CD4-positive, alpha-beta memory T cell (primary cell): Measurements from ENCODE around the gene CAPZB. TPM values are rescaled to one million over a fixed set of nuclear protein-coding genes. Genes with fewer than 3 reads are reported as not detected.

Source experiments
- CTCF ChIA-PET: fragments of 350-600 bp; sonication (Branson Sonifier 250); formaldehyde crosslinking; loops from one replicate; lab custom pipeline; 2021; ENCODE audit warnings: inconsistent platforms; ENCODE audit not compliant: partially characterized antibody; lab: Charles Lee
- POLR2A ChIA-PET: fragments of 350-600 bp; sonication (Branson Sonifier 250); formaldehyde crosslinking; loops from one replicate; lab custom pipeline; 2021; ENCODE audit not compliant: partially characterized antibody; lab: Charles Lee
- DNase-seq, 5 donors: peaks; one replicate each; pipeline versions ENCODE4 v3.0.0 to v3.0.0-alpha.2; 2020 to 2022; ENCODE audit warnings: mixed read lengths in 1 of 5
- H3K27ac ChIP-seq: one replicate; pipeline ENCODE4 v1.7.0; 2013; ENCODE audit warnings: low read depth, low read length
- H3K27me3 ChIP-seq: 2 replicates; pipeline ENCODE4 v1.7.0; 2013; ENCODE audit warnings: mild to moderate bottlenecking, low read length, moderate library complexity; ENCODE audit not compliant: insufficient read depth
- H3K36me3 ChIP-seq: 2 replicates; pipeline ENCODE4 v1.7.0; 2013; ENCODE audit warnings: mild to moderate bottlenecking, low read length, moderate library complexity; ENCODE audit not compliant: insufficient read depth
- H3K4me1 ChIP-seq: 2 replicates; pipeline ENCODE4 v1.7.0; 2013; ENCODE audit warnings: mild to moderate bottlenecking, low read length, moderate library complexity; ENCODE audit not compliant: insufficient read depth
- H3K4me3 ChIP-seq, 2 donors: one replicate each; pipeline ENCODE4 v1.7.0; 2013; ENCODE audit warnings: low read length in 2 of 2, mild to moderate bottlenecking in 1 of 2
- H3K9me3 ChIP-seq, 2 donors: one replicate each; pipeline ENCODE4 v1.7.0; 2013; ENCODE audit warnings: low read length in 2 of 2, control low read depth in 1 of 2; ENCODE audit not compliant: control insufficient read depth in 1 of 2
- H3K27ac Mint-ChIP-seq, 7 donors: one replicate each; pipeline ENCODE4 v1.8.0; 2020 to 2021; ENCODE audit warnings: mixed read lengths in 7 of 7, mild to moderate bottlenecking in 6 of 7, inconsistent platforms in 3 of 7, moderate library complexity in 3 of 7
- H3K27me3 Mint-ChIP-seq, 2 donors: one replicate each; pipeline ENCODE4 v1.8.0; 2020 to 2021; ENCODE audit warnings: mixed read lengths in 2 of 2
- H3K36me3 Mint-ChIP-seq, 2 donors: one replicate each; pipeline ENCODE4 v1.8.0; 2020 to 2021; ENCODE audit warnings: mixed read lengths in 2 of 2, inconsistent platforms in 1 of 2, mild to moderate bottlenecking in 1 of 2
- H3K4me1 Mint-ChIP-seq, 4 donors: one replicate each; pipeline ENCODE4 v1.8.0; 2020 to 2021; ENCODE audit warnings: mixed read lengths in 4 of 4, mild to moderate bottlenecking in 1 of 4
- H3K4me3 Mint-ChIP-seq, 8 donors: one replicate each; pipeline ENCODE4 v1.8.0; 2020 to 2021; ENCODE audit warnings: mixed read lengths in 8 of 8, mild to moderate bottlenecking in 7 of 8, moderate library complexity in 6 of 8, inconsistent platforms in 3 of 8
- H3K9me3 Mint-ChIP-seq, 8 donors: one replicate each; pipeline ENCODE4 v1.8.0; 2020 to 2021; ENCODE audit warnings: mixed read lengths in 8 of 8, mild to moderate bottlenecking in 5 of 8, inconsistent platforms in 3 of 8, moderate library complexity in 1 of 8
- intact Hi-C: fragments of 100-400 bp; cut with micrococcal nuclease; formaldehyde crosslinking; loops from one replicate; pipeline ENCODE4 v1.15.1; 2023
- polyA plus RNA-seq, 2 donors: library from polyadenylated mRNA; unstranded; fragments of 300-500 nt; fragmentation: Illumina TruSeq; gene quantifications; one replicate each; pipeline ENCODE4 v1.2.3, GENCODE V29; 2021
- total RNA-seq, 2 experiments: library from RNA; stranded (reverse); gene quantifications; one replicate each; pipeline ENCODE4 v1.2.3, GENCODE V29; 2021

CAPZB gene
- total and polyA plus RNA-seq, 4 experiments from 2014 or later = 244 to 602 (median 346) TPM

GRCh38 chr1:19405195-19405760, 80.1 kb downstream of the CAPZB start:
- H3K9me3 Mint-ChIP-seq = peaks cover 0 to 4% (median 0%) of the 10 kb centered on the region in 8 donors
- no peak for DNase-seq
- H3K36me3 Mint-ChIP-seq = peaks cover 23 to 51% of the 10 kb centered on the region in 2 donors
- no peaks in the 10 kb centered on the region for H3K27me3 ChIP-seq
- H3K4me1 Mint-ChIP-seq = peaks cover 56 to 94% (median 75%) of the 10 kb centered on the region in 4 donors
- H3K27ac Mint-ChIP-seq = peak overlapping the region; percentile 38 to 73 (median 59)
- no peaks in the 10 kb centered on the region for H3K9me3 ChIP-seq
- ChIA-PET CTCF (interaction anchor here (0.7 to 1.7 kb wide), 9 partner anchors 8 to 257 kb away, joined by 3 to 5 read pairs (median 4); no protein-coding TSS in a partner anchor), POLR2A (no interaction called here)
- H3K4me3 ChIP-seq = no peak overlapping the region
- intact Hi-C loops = no loop called here
- peak overlapping the region in 3 of 8 donors; percentile 11 to 25 (median 23) for H3K4me3 Mint-ChIP-seq
- no peak overlapping the region for H3K27ac ChIP-seq
- peaks cover 73% of the 10 kb centered on the region for H3K4me1 ChIP-seq
- no peaks in the 10 kb centered on the region for H3K27me3 Mint-ChIP-seq
- H3K36me3 ChIP-seq = peaks cover 20% of the 10 kb centered on the region

GRCh38 chr1:19404748-19405147, 80.6 kb downstream of the CAPZB start:
- no peaks in the 10 kb centered on the region for H3K27me3 ChIP-seq
- H3K36me3 ChIP-seq = peaks cover 19% of the 10 kb centered on the region
- CTCF ChIA-PET = interaction anchor here (1.3 to 1.6 kb wide), 4 partner anchors 8 to 247 kb away, joined by 3 to 5 read pairs (median 4); no protein-coding TSS in a partner anchor
- no peak overlapping the region for H3K4me3 ChIP-seq
- intact Hi-C loops = no loop called here
- no peak overlapping the region for H3K27ac ChIP-seq
- Mint-ChIP-seq H3K36me3 (peaks cover 23 to 51% of the 10 kb centered on the region in 2 donors), H3K27ac (peak overlapping the region in 4 of 7 donors; percentile 9 to 73 (median 60)), H3K9me3 (peaks cover 0 to 4% (median 0%) of the 10 kb centered on the region in 8 donors), H3K4me1 (peaks cover 59 to 94% (median 75%) of the 10 kb centered on the region in 4 donors), H3K27me3 (no peaks in the 10 kb centered on the region), H3K4me3 (no peak overlapping the region)
- POLR2A ChIA-PET = no interaction called here
- DNase-seq = no peak
- H3K4me1 ChIP-seq = peaks cover 73% of the 10 kb centered on the region
- H3K9me3 ChIP-seq = no peaks in the 10 kb centered on the region

- peaks cover 60 to 92% (median 76%) of the 10 kb centered on the region in 4 donors for H3K4me1 Mint-ChIP-seq
- H3K4me1 ChIP-seq = peaks cover 75% of the 10 kb centered on the region
- ChIA-PET POLR2A (interaction anchor here (0.6 kb wide), 1 partner anchor 471 kb away, joined by 4 read pairs; no protein-coding TSS in a partner anchor), CTCF (interaction anchor here (0.8 to 2.4 kb wide), 3 partner anchors 10 to 246 kb away, joined by 3 to 7 read pairs (median 5); no protein-coding TSS in a partner anchor)
- H3K9me3 ChIP-seq = no peaks in the 10 kb centered on the region
- peaks cover 12% of the 10 kb centered on the region for H3K36me3 ChIP-seq
- peak overlapping the region in 1 of 8 donors; percentile 51 for H3K4me3 Mint-ChIP-seq
- intact Hi-C loops = no loop called here
- DNase-seq = no peak
- H3K27ac Mint-ChIP-seq = peak overlapping the region in 5 of 7 donors; percentile 12 to 81 (median 72)
- H3K4me3 ChIP-seq = no peak overlapping the region
- H3K36me3 Mint-ChIP-seq = peaks cover 31 to 54% of the 10 kb centered on the region in 2 donors
- no peaks in the 10 kb centered on the region for H3K27me3 Mint-ChIP-seq
- H3K9me3 Mint-ChIP-seq = peaks cover 0 to 4% (median 0%) of the 10 kb centered on the region in 8 donors
- H3K27me3 ChIP-seq = no peaks in the 10 kb centered on the region
- H3K27ac ChIP-seq = no peak overlapping the region
Measured at GRCh38 chr1:19403256-19403655, 82.1 kb downstream of the CAPZB start.

- DNase-seq = no peak
- Histone ChIP-seq H3K9me3 (no peaks in the 10 kb centered on the region), H3K27me3 (no peaks in the 10 kb centered on the region), H3K36me3 (peaks cover 8% of the 10 kb centered on the region), H3K4me3 (no peak overlapping the region), H3K4me1 (peaks cover 74% of the 10 kb centered on the region), H3K27ac (no peak overlapping the region)
- Mint-ChIP-seq H3K36me3 (peaks cover 31 to 59% of the 10 kb centered on the region in 2 donors), H3K27ac (peak overlapping the region; percentile 31 to 81 (median 56)), H3K27me3 (no peaks in the 10 kb centered on the region), H3K9me3 (peaks cover 0 to 4% (median 0%) of the 10 kb centered on the region in 8 donors), H3K4me3 (no peak overlapping the region), H3K4me1 (peaks cover 57 to 92% (median 78%) of the 10 kb centered on the region in 4 donors)
- ChIA-PET POLR2A (no interaction called here), CTCF (interaction anchor here (1.1 to 2.4 kb wide), 3 partner anchors 9 to 258 kb away, joined by 3 to 7 read pairs (median 5); no protein-coding TSS in a partner anchor)
- intact Hi-C loops = no loop called here
Measured at GRCh38 chr1:19402031-19402813, 83.1 kb downstream of the CAPZB start.

- POLR2A ChIA-PET = interaction anchor here (1.1 kb wide), 1 partner anchor 10 kb away, joined by 3 read pairs; no protein-coding TSS in a partner anchor
- intact Hi-C loops = no loop called here
- H3K36me3 ChIP-seq = peaks cover 3% of the 10 kb centered on the region
- no peak overlapping the region for H3K4me3 ChIP-seq
- no peak for DNase-seq
- H3K27ac Mint-ChIP-seq = peak overlapping the region in 5 of 7 donors; percentile 40 to 78 (median 74)
- no peaks in the 10 kb centered on the region for H3K9me3 ChIP-seq
- no peaks in the 10 kb centered on the region for H3K27me3 Mint-ChIP-seq
- no peak overlapping the region for H3K4me3 Mint-ChIP-seq
- CTCF ChIA-PET = interaction anchor here (1.0 to 2.4 kb wide), 4 partner anchors 8 to 259 kb away, joined by 3 to 7 read pairs (median 6); no protein-coding TSS in a partner anchor
- peaks cover 55 to 89% (median 75%) of the 10 kb centered on the region in 4 donors for H3K4me1 Mint-ChIP-seq
- H3K27me3 ChIP-seq = no peaks in the 10 kb centered on the region
- peaks cover 0 to 5% (median 0%) of the 10 kb centered on the region in 8 donors for H3K9me3 Mint-ChIP-seq
- H3K27ac ChIP-seq = no peak overlapping the region
- H3K36me3 Mint-ChIP-seq = peaks cover 30 to 57% of the 10 kb centered on the region in 2 donors
- H3K4me1 ChIP-seq = peaks cover 69% of the 10 kb centered on the region
Measured at GRCh38 chr1:19401535-19401889, 83.8 kb downstream of the CAPZB start.

- Histone ChIP-seq H3K27ac (no peak overlapping the region), H3K27me3 (no peaks in the 10 kb centered on the region), H3K9me3 (no peaks in the 10 kb centered on the region), H3K4me1 (peaks cover 70% of the 10 kb centered on the region), H3K4me3 (no peak overlapping the region), H3K36me3 (peaks cover 7% of the 10 kb centered on the region)
- POLR2A ChIA-PET = interaction anchor here (1.1 kb wide), 1 partner anchor 10 kb away, joined by 3 read pairs; no protein-coding TSS in a partner anchor
- H3K9me3 Mint-ChIP-seq = peaks cover 0 to 7% (median 0%) of the 10 kb centered on the region in 8 donors
- H3K36me3 Mint-ChIP-seq = peaks cover 30 to 52% of the 10 kb centered on the region in 2 donors
- H3K27me3 Mint-ChIP-seq = no peaks in the 10 kb centered on the region
- DNase-seq = no peak
- H3K4me3 Mint-ChIP-seq = peak overlapping the region in 1 of 8 donors; percentile 5
- intact Hi-C loops = no loop called here
- H3K27ac Mint-ChIP-seq = peak overlapping the region; percentile 43 to 88 (median 74)
- peaks cover 50 to 89% (median 74%) of the 10 kb centered on the region in 4 donors for H3K4me1 Mint-ChIP-seq
- CTCF ChIA-PET = interaction anchor here (1.0 to 2.4 kb wide), 4 partner anchors 8 to 260 kb away, joined by 3 to 7 read pairs (median 6); no protein-coding TSS in a partner anchor
Measured at GRCh38 chr1:19400875-19401534, 84.3 kb downstream of the CAPZB start.
